GM13977 (cell line): ENCODE data around the gene NACC1.

Experiments
- DNase-seq: peaks from one replicate; pipeline ENCODE4 v3.0.0; 2012; ENCODE audit warnings: low spot score
- CTCF ChIP-seq: IDR thresholded peaks from 2 replicates; pipeline ENCODE4 v1.5.1; 2012; ENCODE audit warnings: mild to moderate bottlenecking, control low read depth; ENCODE audit not compliant: insufficient read depth; ENCODE audit errors: extremely low read depth, missing control alignments
- in situ Hi-C: fragments of 300-500 bp; cut with MboI; formaldehyde crosslinking; loops from one replicate; pipeline ENCODE4 v1.12.0; 2022; ENCODE audit warnings: low sequenced_read_pairs, low pct_unique_long_range_greater_than_20kb, mixed read lengths, inconsistent platforms; ENCODE audit not compliant: unreplicated experiment

The NACC1 gene

DNA sequence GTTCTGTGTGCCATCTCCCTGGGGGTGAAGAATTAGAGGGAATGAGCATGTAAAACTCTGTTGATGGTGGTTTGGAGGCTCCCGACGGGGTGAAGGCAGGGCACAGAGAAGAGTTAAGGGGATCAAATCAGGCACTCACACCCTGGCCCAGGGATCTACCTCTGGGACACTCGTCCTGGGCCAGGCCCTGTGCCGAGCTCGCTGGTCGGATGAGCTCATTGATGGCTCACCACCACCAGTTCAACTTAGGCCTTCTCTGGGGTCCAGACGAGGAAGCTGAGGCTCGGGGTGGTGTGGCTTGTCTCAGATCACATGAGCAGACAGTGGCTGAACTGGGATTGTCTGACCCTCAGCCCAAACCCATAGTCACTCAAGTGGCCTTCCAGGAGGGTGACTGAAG, 1.6 kb downstream of the NACC1 start:
- DNase-seq: no peak
- no peak for TF ChIP-seq CTCF
- in situ Hi-C loops: no loop called here

GRCh38 chr19:13120031-13120430, 2.0 kb downstream of the NACC1 start:
- in situ Hi-C loops: no loop called here
- DNase-seq: no peak
- TF ChIP-seq CTCF: no peak

- no peak for DNase-seq
- in situ Hi-C loops: no loop called here
- TF ChIP-seq CTCF: no peak
Observed at GRCh38 chr19:13120817-13121216, 2.8 kb downstream of the NACC1 start.

DNA sequence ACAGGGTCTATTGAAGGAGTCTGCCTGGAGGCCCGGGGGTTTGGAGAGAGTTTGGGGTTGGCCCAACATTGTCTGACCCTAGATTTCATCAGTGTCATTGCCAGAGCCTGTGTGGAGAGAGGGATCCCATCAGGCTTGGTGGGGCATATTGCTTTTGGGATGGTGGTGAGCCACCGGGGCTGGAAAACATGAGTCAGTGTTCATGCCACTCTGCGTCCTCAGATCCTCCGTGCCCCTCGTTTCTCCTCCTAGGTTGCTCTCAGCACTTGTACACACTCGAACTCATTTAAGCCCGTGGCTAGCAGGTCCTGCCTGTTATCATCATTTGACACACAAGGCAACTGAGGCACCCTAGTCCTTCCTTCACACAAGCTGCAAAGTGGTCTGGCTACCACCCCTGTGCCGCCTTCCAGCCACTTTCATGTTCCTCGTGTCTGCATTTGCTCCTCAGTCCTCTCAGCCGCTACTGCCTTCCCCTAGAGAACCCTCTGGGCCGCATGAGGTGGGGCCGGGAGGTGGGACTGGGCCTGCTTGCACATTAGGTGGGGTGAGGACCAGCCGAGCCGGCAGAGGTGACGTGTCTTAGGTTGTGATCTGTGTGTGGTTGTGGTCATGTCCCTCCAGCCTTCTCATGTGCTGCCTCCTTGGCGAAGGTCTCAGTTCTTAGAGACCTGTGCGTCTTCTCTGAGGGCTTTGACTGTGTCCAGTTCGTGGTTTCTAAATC, 3.6 kb downstream of the NACC1 start:
- in situ Hi-C loops: no loop called here
- no peak for DNase-seq
- no peak for TF ChIP-seq CTCF

DNA sequence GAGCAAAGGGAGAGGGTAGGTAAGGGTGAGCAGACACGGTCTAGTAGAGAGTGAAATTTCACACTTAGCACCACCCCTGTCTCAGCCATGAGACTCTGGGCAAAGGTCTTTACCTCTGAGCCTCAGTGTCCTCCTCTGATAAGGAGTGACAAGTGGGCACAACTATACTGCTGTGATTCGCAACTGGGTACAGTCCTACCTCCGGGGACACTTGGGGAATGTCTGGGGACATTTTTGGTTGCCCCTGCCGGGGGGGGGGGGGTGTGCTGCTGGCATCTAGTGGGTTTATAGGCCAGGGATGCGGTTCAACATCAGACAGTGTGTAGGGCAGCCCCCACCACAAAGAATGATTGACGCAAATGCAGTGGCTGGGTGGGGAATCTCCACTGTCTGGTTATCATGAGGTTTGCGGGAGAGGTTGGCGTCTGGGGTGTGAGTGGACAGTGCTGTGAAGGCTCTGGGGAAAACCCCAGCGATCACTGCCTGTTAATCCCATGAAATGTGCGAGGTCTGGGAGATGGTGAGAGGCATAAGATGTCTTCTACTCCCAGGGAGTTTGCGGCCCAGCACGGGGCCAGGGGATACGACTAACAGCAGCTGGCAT, 4.3 kb downstream of the NACC1 start:
- DNase-seq: no peak
- in situ Hi-C loops: no loop called here
- no peak for TF ChIP-seq CTCF

DNA sequence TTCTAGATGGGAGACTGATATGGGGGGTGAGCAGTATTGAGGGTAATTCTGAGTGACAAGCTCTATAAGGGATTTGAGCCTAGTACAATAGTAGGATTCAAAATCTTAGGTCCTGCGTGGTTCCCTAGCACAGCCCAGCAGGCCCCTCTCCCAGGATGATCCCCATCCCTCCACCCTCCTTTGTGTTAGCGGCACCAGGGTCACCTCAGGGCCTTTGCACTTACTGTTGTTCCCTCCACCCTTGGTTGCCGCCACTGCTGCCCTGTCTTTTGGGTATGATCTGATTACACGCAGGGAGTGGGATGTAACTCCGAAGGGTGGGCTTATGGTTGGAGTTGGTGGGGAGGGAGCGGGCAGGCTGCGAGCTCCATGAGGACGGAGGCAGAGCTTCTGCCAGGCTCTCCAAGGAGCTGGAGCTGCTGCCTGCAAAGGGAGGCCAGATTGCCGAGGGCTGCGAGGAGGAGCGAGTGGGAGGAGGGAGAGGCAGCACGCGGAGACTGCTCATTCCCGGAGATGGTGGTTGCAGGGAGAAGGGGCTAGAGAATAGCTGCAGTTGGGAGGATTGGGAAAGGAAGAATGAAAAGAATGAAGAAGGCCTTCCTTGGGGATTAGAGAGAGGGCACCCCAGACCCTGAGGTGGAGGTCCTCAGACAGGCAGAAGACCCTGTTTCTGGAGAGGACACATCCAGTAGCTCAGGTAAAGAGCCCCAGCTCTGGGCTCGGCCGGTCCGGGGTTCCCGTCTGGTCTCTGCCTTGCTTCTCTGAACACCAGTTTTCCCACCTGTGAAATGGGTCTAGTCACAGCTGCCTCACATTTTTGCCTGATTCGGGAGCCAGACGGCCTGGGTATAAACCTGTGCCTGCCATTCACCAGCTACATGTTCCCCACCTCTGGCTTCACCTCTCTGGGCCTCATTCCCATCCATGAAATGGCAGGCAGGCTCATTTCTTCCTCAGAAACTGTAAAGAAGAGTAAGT, 5.2 kb downstream of the NACC1 start:
- no peak for DNase-seq
- in situ Hi-C loops: no loop called here
- no peak for TF ChIP-seq CTCF
